Measurements from ENCODE around the gene PCLO.

DNA sequence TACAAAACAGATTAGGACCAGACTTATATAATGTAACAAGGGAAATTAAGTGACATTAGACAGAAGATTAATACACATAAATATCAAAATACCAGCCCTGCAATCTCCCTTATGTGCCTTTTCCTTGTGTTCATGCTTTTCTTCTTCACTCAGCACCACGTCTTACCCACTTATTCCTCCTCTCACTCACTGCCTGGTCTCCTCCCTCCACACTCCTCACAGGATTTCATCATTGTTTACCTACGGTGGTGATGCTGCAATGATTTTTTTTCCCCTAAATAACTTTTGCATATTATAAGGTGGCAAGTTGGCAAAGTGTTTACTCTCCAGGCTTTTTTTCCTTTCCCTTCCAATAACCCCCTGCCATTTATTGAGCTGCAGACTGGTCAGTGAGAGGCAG, 203.2 kb downstream of the PCLO start:
- no peak for TF ChIP-seq TAF1 (IDR thresholded peaks at IDR 0.05; ENCODE audit: low read depth, low read length)
- no peak for TF ChIP-seq POLR2A (IDR thresholded peaks at IDR 0.05; ENCODE audit: low read depth, low read length)

Measured in GM12891 (cell line).